ENCODE results near the gene ZNF304.
A peak's percentile ranks its signal among the peaks of the same experiment; 100 is the strongest.

The ZNF304 gene

GRCh38 chr19:57350877-57351805 lies at the start of gene ZNF304:
TSS of gene ZNF304 (plus strand) at chr19:57351271. CDS start at chr19:57351665, 394 bp downstream.
- peak; percentile 78 for DNase-seq (ENCODE audit: low read depth)

- DNase-seq (ENCODE audit: low read depth) = no peak
Measured at GRCh38 chr19:57302020-57302465, 49.0 kb upstream of the ZNF304 start.

GRCh38 chr19:57302727-57303401 lies 48.2 kb upstream of the ZNF304 start:
- no peak for DNase-seq (ENCODE audit: low read depth)

GRCh38 chr19:57305056-57305455 lies 46.0 kb upstream of the ZNF304 start:
- no peak for DNase-seq (ENCODE audit: low read depth)

- DNase-seq (ENCODE audit: low read depth) = no peak
Measured at GRCh38 chr19:57308514-57308913, 42.6 kb upstream of the ZNF304 start.

- no peak for DNase-seq (ENCODE audit: low read depth)
Measured at GRCh38 chr19:57310792-57311191, 40.3 kb upstream of the ZNF304 start.

- no peak for DNase-seq (ENCODE audit: low read depth)
Measured at GRCh38 chr19:57314146-57314545, 36.9 kb upstream of the ZNF304 start.

GRCh38 chr19:57317503-57317902 lies 33.6 kb upstream of the ZNF304 start:
- no peak for DNase-seq (ENCODE audit: low read depth)

- DNase-seq (ENCODE audit: low read depth) = no peak
Measured at GRCh38 chr19:57319869-57320179, 31.2 kb upstream of the ZNF304 start.

GRCh38 chr19:57320180-57321084 lies 30.6 kb upstream of the ZNF304 start, which contains the start of gene ZNF543:
TSS of gene ZNF543 (plus strand) at chr19:57320472. CDS start at chr19:57320854, 382 bp downstream.
- peak; percentile 86 for DNase-seq (ENCODE audit: low read depth)

- DNase-seq (ENCODE audit: low read depth) = no peak
Measured at GRCh38 chr19:57321116-57321515, 30.0 kb upstream of the ZNF304 start.

- no peak for DNase-seq (ENCODE audit: low read depth)
Measured at GRCh38 chr19:57321751-57322150, 29.3 kb upstream of the ZNF304 start.

GRCh38 chr19:57324992-57325391 lies 26.1 kb upstream of the ZNF304 start:
- DNase-seq (ENCODE audit: low read depth) = no peak

- DNase-seq (ENCODE audit: low read depth) = no peak
Measured at GRCh38 chr19:57327993-57328392, 23.1 kb upstream of the ZNF304 start.

- DNase-seq (ENCODE audit: low read depth) = no peak
Measured at GRCh38 chr19:57334191-57334590, 16.9 kb upstream of the ZNF304 start.

GRCh38 chr19:57338877-57339276 lies 12.2 kb upstream of the ZNF304 start:
- no peak for DNase-seq (ENCODE audit: low read depth)

GRCh38 chr19:57342582-57342981 lies 8.5 kb upstream of the ZNF304 start:
- no peak for DNase-seq (ENCODE audit: low read depth)

GRCh38 chr19:57348136-57348535 lies 2.9 kb upstream of the ZNF304 start:
- DNase-seq (ENCODE audit: low read depth) = no peak

- DNase-seq (ENCODE audit: low read depth) = no peak
Measured at GRCh38 chr19:57351867-57352266, 796 bp downstream of the ZNF304 start.

GRCh38 chr19:57355916-57356315 lies 4.8 kb downstream of the ZNF304 start:
- DNase-seq (ENCODE audit: low read depth) = no peak

GRCh38 chr19:57357406-57357805 lies 6.3 kb downstream of the ZNF304 start:
- DNase-seq (ENCODE audit: low read depth) = no peak

GRCh38 chr19:57359300-57359699 lies 8.2 kb downstream of the ZNF304 start:
- no peak for DNase-seq (ENCODE audit: low read depth)
